SJSA1 (cell line): ENCODE measurements around the gene ACOT7. TPM values are rescaled to one million over a fixed set of nuclear protein-coding genes. Genes with fewer than 3 reads are reported as not detected.
"Not testable (repeated sequence)": the region's sequence is repeated elsewhere in the genome, so short reads cannot be mapped to it uniquely, and the experiment has no call there.

Experiments
- DNase-seq, 2 experiments: peaks; one replicate each; pipeline ENCODE4 v3.0.0-alpha.2; 2015 to 2020; ENCODE audit warnings: low spot score in 2 of 2, low read depth in 1 of 2
- H3K27ac ChIP-seq: fragments of 250-450 bp; sonication (Bioruptor Pico); 2 replicates; pipeline ENCODE4 v1.5.1; 2020; ENCODE audit warnings: mild to moderate bottlenecking, moderate library complexity
- H3K27me3 ChIP-seq: fragments of 250-450 bp; sonication (Bioruptor Pico); replicated peaks from 2 replicates; pipeline ENCODE4 v1.5.1; 2020; ENCODE audit warnings: mild to moderate bottlenecking, moderate library complexity
- H3K36me3 ChIP-seq: fragments of 250-450 bp; sonication (Bioruptor Pico); 2 replicates; pipeline ENCODE4 v1.5.1; 2020; ENCODE audit warnings: mild to moderate bottlenecking
- H3K4me1 ChIP-seq: fragments of 250-450 bp; sonication (Bioruptor Pico); replicated peaks from 2 replicates; pipeline ENCODE4 v1.6.1; 2021; ENCODE audit warnings: mild to moderate bottlenecking
- H3K4me3 ChIP-seq: fragments of 250-450 bp; sonication (Bioruptor Pico); 2 replicates; pipeline ENCODE4 v1.5.1; 2020; ENCODE audit warnings: mild to moderate bottlenecking
- H3K9me3 ChIP-seq: fragments of 250-450 bp; sonication (Bioruptor Pico); replicated peaks from 2 replicates; pipeline ENCODE4 v1.5.1; 2020; ENCODE audit warnings: mild to moderate bottlenecking
- total RNA-seq: library from RNA; depleted of rRNA; stranded (reverse); fragments of >200 nt; shearing (Covaris generic); gene quantifications from 2 replicates; pipeline ENCODE4 v1.2.3, GENCODE V29; 2014

Gene ACOT7
- total RNA-seq, 1 experiment from 2014 or later: 33.9 TPM

DNA sequence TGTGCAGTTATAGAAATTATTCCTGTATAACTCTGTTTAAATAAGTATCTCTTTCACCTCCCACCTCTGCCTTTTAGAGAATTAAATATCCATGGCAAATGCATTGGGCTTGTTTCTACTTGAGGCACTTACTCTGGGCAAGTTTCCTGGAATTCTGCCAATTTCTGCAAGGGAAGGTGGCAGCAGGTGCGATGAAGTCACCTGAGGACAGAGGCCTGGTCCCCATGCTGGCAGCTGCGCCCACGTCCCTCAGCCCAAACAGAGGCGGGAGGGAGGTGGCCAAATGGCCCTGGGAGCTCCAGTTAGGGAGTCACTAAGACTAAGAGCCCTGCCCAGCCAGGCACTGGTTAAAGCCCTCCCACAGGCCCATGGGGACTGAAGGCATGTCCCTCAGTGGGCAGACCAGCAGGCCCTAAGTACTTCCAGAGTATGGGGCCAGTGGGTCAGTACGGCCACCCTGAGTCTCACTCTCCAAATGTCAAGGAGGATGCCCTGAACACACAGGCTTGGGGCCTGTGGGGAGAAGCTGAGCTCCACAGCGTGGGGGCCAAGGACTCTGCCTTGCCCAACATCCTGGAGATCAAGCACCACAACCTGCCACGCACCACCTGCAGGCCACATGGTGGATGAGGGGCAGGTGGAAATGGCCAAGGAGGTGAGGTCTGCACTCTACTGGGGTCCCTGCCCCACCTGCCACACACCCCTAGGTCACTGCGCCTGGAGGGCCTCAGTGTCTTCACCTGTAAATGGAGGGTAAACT is 19.4 kb downstream of the ACOT7 start:
- Histone ChIP-seq H3K36me3 (no peaks in the 10 kb centered on the region), H3K27me3 (no peaks in the 10 kb centered on the region), H3K27ac (no peak overlapping the region), H3K9me3 (no peaks in the 10 kb centered on the region), H3K4me1 (no peaks in the 10 kb centered on the region), H3K4me3 (no peak overlapping the region)
- no peak for DNase-seq

DNA sequence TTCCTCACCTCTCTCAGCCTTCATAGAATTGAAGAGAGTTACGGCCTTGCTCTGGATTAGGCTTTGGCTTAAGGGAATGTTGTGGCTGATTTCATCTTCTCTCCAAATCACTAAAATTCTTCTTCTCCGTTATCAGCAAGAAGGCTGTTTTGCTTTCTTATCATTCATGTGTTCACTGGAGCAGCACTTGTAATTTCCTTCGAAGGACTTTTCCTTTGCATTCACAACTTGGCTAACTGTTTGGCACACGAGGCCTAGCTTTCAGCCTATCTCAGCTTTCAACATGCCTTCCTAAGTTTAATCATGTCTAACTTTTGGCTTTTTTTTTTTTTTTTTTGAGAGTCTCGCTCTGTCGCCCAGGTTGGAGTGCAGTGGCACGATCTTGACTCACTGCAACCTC is 21.3 kb downstream of the ACOT7 start:
- DNase-seq, H3K4me3 ChIP-seq: not testable (repeated sequence)

DNA sequence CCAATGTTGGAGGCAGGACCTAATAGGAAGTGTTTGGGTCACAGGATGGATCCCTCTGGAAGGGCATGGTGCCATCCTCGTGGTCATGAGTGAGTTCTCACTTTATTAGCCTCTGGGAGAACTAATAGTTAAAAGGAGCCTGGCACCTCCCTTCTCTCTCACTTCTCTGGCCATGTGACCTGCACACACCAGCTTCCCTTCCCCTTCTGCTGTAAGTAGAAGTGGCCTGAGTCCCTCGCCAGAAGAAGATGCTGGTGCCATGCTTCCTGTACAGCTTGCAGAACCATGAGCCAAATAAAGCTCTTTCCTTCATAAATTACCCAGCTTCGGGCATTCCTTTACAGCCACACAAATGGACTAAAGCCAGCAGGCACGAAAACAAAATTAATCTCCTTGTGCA is 23.6 kb downstream of the ACOT7 start:
- no peaks in the 10 kb centered on the region for H3K9me3 ChIP-seq
- H3K4me1 ChIP-seq: peaks cover 10% of the 10 kb centered on the region
- H3K4me3 ChIP-seq: no peak overlapping the region
- no peak for DNase-seq
- no peaks in the 10 kb centered on the region for H3K36me3 ChIP-seq
- no peaks in the 10 kb centered on the region for H3K27me3 ChIP-seq
- H3K27ac ChIP-seq: no peak overlapping the region

More for the DNA sequence above, 21.3 kb downstream of the ACOT7 start:
- H3K4me1 ChIP-seq: peaks cover 10% of the 10 kb centered on the region
- not testable (repeated sequence) for H3K27me3 ChIP-seq, H3K9me3 ChIP-seq, H3K27ac ChIP-seq, H3K36me3 ChIP-seq

DNA sequence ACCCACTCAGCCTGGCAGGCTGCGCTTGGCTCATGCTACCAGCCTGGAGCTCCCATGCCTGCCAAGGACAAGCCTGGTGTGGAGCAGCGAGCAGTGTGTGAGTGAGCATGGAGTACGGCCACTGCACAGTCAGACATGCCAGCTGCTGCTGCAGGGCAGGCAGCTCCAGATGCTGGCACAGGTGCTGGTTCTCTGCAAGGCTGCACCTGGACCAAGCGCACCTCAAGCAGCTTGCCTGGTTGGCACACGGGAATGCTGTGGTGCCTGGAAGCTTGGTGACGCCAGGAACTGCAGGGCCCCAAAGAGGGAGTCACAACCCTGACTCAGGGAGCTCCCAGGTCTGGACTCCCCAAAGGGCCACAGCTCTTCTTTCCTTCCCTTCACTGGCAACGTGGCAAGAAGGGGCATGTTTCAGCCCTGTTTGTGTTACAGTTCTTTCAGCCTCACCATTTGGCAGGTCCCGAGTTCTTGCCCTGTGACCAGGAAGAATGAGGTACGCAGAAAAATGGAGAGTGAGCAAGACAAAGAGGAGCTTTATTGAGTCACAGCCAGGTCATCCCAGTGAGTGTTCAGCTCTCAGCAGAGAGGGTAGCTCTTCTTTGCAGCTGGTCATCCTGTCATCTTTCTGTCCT is 26.1 kb downstream of the ACOT7 start:
- Histone ChIP-seq H3K4me1 (peaks cover 10% of the 10 kb centered on the region), H3K9me3 (no peaks in the 10 kb centered on the region), H3K27me3 (no peaks in the 10 kb centered on the region), H3K4me3 (no peak overlapping the region), H3K27ac (no peak overlapping the region), H3K36me3 (no peaks in the 10 kb centered on the region)
- no peak for DNase-seq

DNA sequence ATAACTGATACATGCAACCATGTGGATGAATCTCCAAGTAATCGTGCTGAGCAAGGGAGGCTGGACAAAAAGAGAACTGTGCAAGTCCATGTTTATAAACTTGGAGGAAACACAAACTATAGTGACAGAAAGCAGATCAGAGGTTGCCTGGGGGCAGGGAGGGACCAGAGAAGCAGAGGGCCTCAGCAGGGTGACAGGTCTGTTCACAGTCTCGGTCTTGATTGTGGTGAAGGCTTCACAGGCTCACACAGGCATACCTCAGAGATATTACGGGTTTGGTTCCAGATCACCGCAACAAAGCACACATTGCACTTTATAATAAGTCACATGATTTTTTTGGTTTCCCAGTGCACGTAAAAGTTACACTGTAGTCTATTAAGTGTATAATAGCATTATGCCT is 28.5 kb downstream of the ACOT7 start:
- Histone ChIP-seq H3K4me1 (peaks cover 13% of the 10 kb centered on the region), H3K4me3 (no peak overlapping the region), H3K36me3 (no peaks in the 10 kb centered on the region), H3K27ac (no peak overlapping the region), H3K9me3 (no peaks in the 10 kb centered on the region), H3K27me3 (no peaks in the 10 kb centered on the region)
- no peak for DNase-seq

DNA sequence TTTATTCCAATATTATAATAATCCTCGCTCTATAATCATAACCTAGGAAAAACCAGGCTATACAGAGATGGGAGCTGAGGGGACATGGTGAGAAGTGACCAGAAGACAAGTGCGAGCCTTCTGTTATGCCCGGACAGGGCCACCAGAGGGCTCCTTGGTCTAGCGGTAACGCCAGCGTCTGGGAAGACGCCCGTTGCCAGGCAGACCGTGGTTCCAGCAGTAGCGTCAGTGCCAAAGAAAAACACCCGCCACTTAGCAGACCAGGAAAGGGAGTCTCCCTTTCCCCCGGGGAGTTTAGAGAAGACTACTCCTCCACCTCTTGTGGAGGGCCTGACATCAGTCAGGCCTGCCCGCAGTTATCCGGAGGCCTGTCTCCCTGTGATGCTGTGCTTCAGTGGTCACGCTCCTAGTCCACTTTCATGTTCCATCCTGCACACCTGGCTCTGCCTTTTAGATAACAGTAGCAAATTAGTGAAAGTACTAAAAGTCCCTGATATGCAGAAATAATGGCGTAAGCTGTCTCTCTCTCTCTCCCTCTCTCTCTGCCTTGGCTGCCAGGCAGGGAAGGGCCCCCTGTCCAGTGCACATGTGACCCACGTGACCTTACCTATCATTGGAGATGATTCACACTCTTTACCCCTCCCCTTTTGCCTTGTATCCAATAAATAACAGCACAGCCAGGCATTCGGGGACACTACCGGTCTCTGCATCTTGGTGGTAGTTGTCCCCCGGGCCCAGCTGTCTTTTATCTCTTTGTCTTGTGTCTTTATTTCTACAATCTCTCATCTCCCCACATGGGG is 30.3 kb downstream of the ACOT7 start:
- peaks cover 29% of the 10 kb centered on the region for H3K4me1 ChIP-seq

DNA sequence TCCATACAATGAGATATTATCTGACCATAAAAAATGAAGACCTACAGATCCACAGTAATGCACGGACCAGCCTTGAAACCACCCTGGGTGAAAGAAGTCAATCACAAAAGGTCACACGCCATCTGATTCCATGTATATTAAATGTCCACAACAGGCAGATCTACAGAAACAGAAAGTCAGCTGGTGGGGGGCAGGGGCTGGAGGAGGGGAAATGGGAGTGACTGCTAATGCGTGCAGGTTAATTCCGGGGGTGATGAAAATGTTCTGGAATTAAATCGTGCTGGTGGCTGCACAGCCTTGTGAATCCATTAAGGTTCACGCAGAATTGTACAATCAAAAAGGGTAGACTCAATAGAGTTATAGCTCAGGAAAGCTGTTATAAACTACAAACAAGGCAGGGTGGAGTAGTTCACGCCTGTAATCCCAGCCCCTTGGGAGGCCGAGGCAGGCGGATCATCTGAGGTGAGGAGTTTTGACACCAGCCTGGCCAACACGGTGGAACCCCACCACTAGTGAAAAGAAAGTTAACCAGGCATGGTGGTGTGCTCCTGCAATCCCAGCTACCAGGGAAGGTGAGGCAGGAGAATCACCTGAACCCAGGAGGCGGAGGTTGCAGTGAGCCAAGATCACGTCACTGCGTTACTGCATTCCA is 32.3 kb downstream of the ACOT7 start:
- Histone ChIP-seq H3K27ac (no peak overlapping the region), H3K36me3 (no peaks in the 10 kb centered on the region), H3K9me3 (no peaks in the 10 kb centered on the region), H3K27me3 (no peaks in the 10 kb centered on the region), H3K4me1 (peaks cover 22% of the 10 kb centered on the region), H3K4me3 (no peak overlapping the region)
- no peak for DNase-seq

More for the DNA sequence above, 30.3 kb downstream of the ACOT7 start:
- not testable (repeated sequence) for H3K27me3 ChIP-seq, H3K27ac ChIP-seq, H3K4me3 ChIP-seq, H3K9me3 ChIP-seq, H3K36me3 ChIP-seq
- DNase-seq: peak; percentile 35 to 67

DNA sequence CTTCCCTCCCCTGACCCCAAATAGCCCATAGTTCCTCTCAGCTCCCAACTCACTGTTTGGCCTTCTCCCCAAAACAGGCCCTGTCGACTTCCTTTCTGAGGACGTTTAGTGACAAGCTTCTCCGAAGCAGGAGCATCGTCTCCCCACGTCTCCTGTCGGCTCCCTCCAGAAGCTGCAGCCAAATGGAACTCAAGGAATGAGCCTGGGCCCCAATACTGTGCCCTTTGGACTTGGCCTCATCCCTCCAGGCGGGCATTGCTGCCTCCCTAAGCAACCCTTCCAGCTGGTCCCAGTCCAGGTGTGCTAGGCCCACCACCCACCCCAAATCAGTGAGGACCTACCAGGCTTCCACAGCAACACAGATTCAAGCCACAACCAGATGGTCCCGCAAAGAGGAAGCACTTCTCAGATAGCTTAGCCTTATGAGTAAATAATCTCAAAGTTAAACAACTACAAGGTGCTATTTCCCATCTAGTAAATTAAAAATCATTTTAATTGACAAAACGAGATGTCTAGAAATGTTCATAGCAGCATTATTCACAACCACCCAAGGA is 33.0 kb downstream of the ACOT7 start:
- Histone ChIP-seq H3K9me3 (no peaks in the 10 kb centered on the region), H3K4me3 (no peak overlapping the region), H3K4me1 (peaks cover 22% of the 10 kb centered on the region), H3K27me3 (no peaks in the 10 kb centered on the region), H3K27ac (peak overlapping the region; percentile 42; the same call in 1 of the 2 replicates), H3K36me3 (no peaks in the 10 kb centered on the region)
- DNase-seq: no peak

DNA sequence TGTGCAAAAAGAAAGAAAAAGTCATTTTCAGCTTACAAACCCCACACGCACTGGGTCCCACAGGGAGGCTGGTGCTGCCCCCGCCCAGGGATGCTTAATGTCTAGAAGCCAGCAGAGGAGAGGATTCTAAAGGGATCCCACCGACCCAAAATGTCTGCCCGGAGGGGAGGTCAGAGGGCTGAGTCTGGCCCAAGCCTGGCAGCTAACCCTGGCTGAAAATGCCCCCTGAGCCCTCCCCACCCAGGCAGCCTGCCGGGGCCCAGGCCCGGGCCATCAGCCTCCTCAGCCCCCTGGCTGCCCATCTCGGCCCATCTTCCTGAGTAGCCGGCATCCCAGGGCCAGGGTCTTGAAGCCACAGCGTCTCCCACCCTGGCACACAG is 33.5 kb downstream of the ACOT7 start:
- Histone ChIP-seq H3K4me1 (peaks cover 22% of the 10 kb centered on the region), H3K27me3 (no peaks in the 10 kb centered on the region), H3K9me3 (no peaks in the 10 kb centered on the region), H3K27ac (peak overlapping the region; percentile 42), H3K36me3 (no peaks in the 10 kb centered on the region), H3K4me3 (no peak overlapping the region)
- DNase-seq: no peak

DNA sequence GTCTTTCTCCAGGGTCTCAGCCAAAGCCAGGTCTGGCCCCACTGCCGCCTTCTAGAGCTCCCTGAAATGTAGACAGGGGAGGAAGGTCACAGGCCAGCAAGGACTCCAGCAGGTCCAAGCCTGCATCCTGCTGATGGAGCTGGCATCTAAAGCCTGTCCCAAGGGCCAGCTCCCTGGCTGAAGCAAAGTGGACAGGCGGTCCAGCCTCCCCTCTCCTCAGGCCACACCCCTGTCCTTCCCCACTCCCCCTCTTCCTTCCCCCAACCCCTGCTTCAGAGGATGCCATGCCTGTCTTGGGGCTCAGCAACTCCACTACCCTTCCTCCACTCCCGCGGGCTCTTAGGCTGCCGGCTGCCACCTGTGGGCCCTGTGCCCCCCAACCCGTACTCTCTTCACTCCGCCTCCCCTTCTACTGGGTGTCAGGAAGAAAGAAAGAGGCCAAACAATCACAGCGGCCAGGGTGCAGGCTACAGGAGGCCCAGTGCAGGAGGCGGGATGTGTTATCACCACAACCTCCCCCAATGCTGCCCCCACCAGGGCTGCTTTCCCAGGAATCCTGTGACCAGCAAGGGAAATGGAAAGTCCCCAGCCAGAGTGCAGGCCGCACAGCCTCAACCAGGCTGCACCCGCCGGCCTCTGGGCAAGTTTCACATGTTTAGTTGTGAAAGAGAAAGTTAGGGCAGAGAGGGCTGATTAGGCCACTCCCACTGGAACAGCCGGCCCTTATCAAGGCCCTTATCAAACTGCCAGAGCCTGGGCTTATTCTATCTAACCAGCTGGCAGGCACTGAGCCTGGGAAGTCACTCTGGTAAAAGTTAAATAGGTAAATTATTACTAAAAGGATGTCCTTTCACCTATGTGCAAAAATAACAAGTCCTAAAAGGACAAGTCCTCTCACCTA is 34.1 kb downstream of the ACOT7 start:
- H3K4me1 ChIP-seq: peaks cover 22% of the 10 kb centered on the region

DNA sequence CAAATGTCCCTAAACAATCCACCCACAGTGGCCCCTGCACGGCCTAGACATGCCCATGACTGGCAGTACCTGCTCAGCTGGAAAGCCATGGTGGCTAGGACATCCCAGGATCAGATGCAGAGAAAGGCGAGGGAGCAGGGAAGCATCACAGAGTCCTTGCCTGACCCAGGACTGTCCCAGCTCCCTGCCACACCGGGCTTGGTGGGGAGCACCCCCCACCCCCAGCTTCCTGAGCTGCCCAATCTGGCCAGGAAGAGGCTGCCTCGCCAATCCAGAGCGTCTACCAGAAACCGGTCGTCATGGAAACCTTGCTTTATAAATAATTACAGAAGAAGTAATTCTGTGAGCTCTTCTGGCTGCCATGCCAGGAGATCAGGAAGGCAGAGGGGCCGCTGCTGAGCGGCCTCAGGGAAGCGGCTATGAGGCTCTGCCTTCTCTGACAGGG is 34.8 kb downstream of the ACOT7 start:
- no peaks in the 10 kb centered on the region for H3K36me3 ChIP-seq
- peaks cover 22% of the 10 kb centered on the region for H3K4me1 ChIP-seq
- H3K9me3 ChIP-seq: no peaks in the 10 kb centered on the region
- no peak overlapping the region for H3K4me3 ChIP-seq
- no peaks in the 10 kb centered on the region for H3K27me3 ChIP-seq
- H3K27ac ChIP-seq: peak overlapping the region; percentile 42; the same call in 1 of the 2 replicates
- DNase-seq: peak in 1 of 2 experiments; percentile 24

More for the DNA sequence above, 34.1 kb downstream of the ACOT7 start:
- peak; percentile 65 to 76 for DNase-seq
- Histone ChIP-seq H3K9me3 (no peaks in the 10 kb centered on the region), H3K27me3 (no peaks in the 10 kb centered on the region), H3K4me3 (no peak overlapping the region), H3K36me3 (no peaks in the 10 kb centered on the region), H3K27ac (peak overlapping the region; percentile 42)

DNA sequence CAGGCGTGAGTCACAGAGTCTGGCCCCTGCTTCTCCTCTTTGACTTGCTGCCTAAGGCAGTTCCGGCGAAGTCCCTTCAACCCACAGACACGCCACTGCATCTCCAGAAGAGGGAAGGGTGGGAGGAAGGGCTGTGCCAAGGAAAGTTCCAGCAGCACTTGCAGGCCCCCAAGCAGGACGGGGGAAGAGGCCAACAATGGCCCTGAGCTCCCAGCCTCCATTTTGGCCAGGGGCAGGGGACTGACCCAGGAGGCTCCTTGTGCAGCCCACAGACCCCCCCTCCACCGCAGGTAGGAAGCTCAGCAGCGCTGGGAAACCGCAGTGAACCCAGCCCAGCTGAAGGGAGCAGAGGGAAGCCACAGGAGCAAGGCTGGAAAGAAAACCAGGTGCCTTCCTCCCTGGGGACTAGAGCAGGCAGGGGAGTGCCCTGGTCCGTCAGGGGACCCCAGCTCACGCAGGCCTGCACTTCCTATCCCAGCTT is 35.4 kb downstream of the ACOT7 start:
- H3K9me3 ChIP-seq: no peaks in the 10 kb centered on the region
- H3K36me3 ChIP-seq: no peaks in the 10 kb centered on the region
- no peak overlapping the region for H3K4me3 ChIP-seq
- DNase-seq: no peak
- H3K4me1 ChIP-seq: peaks cover 22% of the 10 kb centered on the region
- H3K27me3 ChIP-seq: no peaks in the 10 kb centered on the region
- H3K27ac ChIP-seq: no peak overlapping the region
